Choroid plexus epithelial cell (primary cell): ENCODE data around the gene SREBF1.

Experiments
- DNase-seq: peaks from one replicate; pipeline ENCODE4 v3.0.0-alpha.2; 2010; ENCODE audit warnings: low read depth
- H3K4me3 ChIP-seq: 2 replicates; pipeline ENCODE4 v1.5.1; 2011; ENCODE audit warnings: low read depth, mild to moderate bottlenecking, control low read depth, low read length, moderate library complexity
- TF ChIP-seq, protein P1 (sequence below): conservative IDR thresholded peaks from 2 replicates; pipeline ENCODE4 v1.5.1; 2011; ENCODE audit warnings: low read depth, mild to moderate bottlenecking, control low read depth, inconsistent platforms, low read length, moderate library complexity

The SREBF1 gene

DNA sequence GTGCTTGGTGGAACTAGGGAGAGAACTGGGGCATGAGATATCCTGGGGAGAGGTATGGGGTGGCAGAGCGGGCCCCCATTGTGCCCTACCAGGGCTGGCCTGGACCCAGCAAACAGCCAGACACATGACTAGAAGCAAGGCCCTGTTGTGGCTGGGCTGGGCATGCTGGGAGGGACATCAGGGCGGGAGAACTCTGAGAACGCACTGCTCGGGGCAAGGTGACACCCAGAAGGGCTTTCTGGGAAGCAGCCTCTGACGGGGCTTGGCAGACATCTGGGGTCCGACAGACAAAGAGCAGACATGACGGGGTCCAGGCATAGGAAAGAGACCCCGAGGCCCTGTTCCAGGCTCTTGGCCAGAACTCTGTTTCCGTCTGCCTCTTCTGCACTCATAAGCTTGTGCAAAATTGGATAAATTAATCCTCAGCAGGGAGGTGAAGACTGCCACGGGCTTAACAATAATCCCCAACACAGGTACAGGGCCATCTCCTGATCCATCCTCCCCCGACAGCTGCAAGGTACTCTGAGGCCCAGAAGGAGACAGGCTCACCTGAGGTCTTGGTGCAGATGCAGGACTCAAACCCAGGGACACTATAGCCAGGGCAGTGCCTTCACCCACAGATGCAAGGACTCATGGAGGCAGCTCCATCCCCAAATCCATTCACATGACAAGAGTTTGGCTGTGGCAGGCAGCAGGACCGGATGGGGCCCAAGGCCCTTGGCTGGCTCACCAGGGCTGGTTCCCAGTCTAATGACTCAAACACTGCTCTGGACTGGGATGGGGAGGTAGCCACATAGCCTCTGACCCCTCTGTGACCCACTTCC, 5.4 kb downstream of the SREBF1 start:
- TF ChIP-seq, protein P1, sequence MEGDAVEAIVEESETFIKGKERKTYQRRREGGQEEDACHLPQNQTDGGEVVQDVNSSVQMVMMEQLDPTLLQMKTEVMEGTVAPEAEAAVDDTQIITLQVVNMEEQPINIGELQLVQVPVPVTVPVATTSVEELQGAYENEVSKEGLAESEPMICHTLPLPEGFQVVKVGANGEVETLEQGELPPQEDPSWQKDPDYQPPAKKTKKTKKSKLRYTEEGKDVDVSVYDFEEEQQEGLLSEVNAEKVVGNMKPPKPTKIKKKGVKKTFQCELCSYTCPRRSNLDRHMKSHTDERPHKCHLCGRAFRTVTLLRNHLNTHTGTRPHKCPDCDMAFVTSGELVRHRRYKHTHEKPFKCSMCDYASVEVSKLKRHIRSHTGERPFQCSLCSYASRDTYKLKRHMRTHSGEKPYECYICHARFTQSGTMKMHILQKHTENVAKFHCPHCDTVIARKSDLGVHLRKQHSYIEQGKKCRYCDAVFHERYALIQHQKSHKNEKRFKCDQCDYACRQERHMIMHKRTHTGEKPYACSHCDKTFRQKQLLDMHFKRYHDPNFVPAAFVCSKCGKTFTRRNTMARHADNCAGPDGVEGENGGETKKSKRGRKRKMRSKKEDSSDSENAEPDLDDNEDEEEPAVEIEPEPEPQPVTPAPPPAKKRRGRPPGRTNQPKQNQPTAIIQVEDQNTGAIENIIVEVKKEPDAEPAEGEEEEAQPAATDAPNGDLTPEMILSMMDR, result no peak
- no peak for DNase-seq
- no peak overlapping the region for H3K4me3 ChIP-seq

GRCh38 chr17:17830740-17831207, 6.0 kb downstream of the SREBF1 start:
- no peak overlapping the region for H3K4me3 ChIP-seq
- TF ChIP-seq, protein P1, result no peak
- DNase-seq, result no peak

DNA sequence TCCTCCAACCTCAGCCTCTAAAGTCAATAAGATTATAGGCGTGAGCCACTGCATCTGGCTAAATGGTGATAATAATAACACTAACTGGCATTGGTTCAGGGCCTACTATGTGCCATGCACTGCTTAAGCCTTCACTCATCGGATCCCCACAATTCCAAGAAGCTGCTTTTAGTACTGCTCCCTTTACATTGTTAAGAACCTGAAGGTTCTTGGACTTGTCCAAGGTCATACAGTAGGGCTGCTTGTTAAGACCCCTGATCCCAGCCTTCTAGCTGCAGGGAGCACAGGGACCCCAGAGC, 6.6 kb downstream of the SREBF1 start:
- TF ChIP-seq, protein P1, result no peak
- no peak for DNase-seq
- no peak overlapping the region for H3K4me3 ChIP-seq

DNA sequence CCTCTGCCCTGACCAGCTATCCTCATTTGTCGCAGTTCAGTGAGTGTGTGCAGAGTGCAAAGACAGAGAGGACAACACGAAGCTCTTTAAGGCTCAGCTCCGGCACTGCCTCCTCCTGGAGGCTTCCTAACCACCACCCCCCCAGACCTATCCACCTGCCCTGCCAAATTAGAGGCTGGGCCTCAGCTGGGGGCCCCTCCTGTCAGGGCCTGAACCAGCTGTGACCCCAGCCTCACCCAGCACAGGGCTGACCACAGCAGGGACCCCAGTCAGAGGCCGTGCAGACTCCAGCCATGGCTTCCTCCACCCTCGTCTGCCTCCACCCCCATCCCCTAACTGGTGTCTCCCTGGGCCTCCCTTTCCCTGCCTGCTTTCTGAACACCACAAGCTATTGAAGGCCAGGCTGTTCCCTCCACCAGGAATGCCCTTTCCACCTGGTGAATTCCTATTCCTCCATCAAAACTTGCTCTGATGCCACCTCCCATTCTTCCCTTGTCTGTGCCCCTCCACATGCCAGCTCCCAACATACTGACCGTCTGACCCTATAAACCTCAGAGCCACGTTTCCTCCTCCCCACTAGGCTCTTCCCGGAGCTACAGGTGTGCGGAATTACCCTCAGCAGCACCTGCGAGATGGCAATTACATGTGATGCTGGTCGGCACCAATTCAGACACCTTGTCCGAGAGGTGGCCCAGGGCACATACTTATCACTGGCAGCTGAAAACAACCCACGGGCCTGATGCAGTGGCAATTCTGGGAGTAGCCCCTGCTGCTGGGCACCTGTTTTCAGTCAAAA, 8.8 kb downstream of the SREBF1 start:
- TF ChIP-seq, protein P1, result no peak
- no peak overlapping the region for H3K4me3 ChIP-seq

DNA sequence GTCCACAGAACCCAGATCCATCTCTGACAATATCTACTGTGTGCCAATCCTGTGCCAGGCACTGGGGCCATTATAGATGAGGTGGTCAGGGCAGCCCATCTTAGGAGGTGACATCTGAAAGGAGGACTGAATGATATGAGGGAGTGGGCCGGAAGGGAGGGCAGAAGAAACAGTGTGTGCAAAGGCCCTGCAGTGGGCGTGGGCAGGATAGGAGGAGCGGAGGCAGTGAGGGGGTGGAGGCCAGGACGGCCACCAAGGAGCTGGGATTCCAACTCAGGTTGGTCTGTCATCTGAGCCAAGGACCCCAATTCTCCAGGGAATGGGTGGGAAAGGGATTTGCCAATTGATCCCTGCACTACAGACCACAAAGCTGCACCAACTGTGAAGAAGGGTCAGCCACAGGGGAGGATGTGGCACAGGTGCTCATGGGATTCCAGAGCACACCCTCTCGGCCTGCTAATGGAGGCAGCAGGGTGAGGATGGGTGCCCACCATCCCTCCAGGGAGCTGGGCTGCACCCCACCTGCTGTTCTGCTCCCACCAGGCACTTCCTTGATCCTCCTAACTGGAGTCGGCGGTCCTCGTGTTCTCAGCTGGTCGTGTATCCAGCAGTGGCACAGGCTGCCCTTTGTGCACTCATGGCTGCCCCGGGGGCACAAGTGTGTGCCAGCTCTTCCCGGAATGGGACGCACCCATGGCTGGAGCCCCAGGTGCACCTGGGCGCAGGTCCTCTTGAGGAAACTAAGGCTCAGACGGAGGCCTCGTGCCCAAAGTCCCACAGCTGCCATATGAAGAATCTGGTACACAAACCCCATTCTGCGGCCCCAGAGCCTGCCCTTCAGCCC, 9.6 kb downstream of the SREBF1 start:
- TF ChIP-seq, protein P1, result no peak
- no peak for DNase-seq
- H3K4me3 ChIP-seq, result no peak overlapping the region

More for the DNA sequence above, 8.8 kb downstream of the SREBF1 start:
- DNase-seq, result no peak

GRCh38 chr17:17826342-17826713, 10.5 kb downstream of the SREBF1 start:
- H3K4me3 ChIP-seq, result no peak overlapping the region

More at GRCh38 chr17:17826342-17826713, 10.5 kb downstream of the SREBF1 start:
- no peak for DNase-seq
- TF ChIP-seq, protein P1, result no peak
